ENCODE results near the gene RASA1. TPM values are rescaled to one million over a fixed set of nuclear protein-coding genes. Genes with fewer than 3 reads are reported as not detected.

Gene RASA1
- total and polyA plus RNA-seq, 2 experiments from 2014 or later: 32.1 to 67.8 TPM

DNA sequence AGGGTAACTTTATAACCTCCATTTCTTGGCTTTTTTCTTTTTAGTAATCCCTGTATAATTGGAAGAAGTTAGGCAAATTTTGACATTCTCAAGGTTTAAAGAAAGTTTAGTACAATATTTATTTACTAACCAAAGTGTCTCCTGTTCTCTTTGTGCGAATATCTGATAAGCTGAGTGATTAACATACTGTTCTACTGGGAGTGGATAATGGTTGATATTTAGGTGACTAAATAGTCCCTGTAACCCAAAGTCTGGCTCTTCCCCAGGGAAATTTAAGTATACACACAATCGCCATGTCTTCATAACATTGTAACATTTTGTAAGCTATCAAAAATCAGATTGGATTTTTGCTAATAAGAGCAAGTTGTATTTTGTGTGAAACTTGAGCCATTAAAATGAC lies 105.0 kb downstream of the RASA1 start:
- no peak overlapping the region for H3K4me2 ChIP-seq (ENCODE audit: unreplicated experiment)
- in situ Hi-C loops (cut with MboI): no loop called here
- H3K27ac ChIP-seq: no peak overlapping the region
- H3K9me3 ChIP-seq (ENCODE audit: low read depth): no peaks in the 10 kb centered on the region
- H3K36me3 ChIP-seq (ENCODE audit: low read depth): peaks cover 78% of the 10 kb centered on the region
- peaks cover 80% of the 10 kb centered on the region for H3F3A ChIP-seq (ENCODE audit: insufficient read depth)
- H3K79me2 ChIP-seq (ENCODE audit: insufficient read depth): peaks cover 46% of the 10 kb centered on the region
- no peaks in the 10 kb centered on the region for H3K4me1 ChIP-seq (ENCODE audit: insufficient read depth)
- H4K20me1 ChIP-seq (ENCODE audit: insufficient read depth): no peaks in the 10 kb centered on the region
- H3K9me2 ChIP-seq (ENCODE audit: insufficient read depth): no peaks in the 10 kb centered on the region
- TF ChIP-seq EZH2 (IDR thresholded peaks at IDR 0.05; ENCODE audit: insufficient read depth, poor library complexity, severe bottlenecking) (no peak), EZH2phosphoT487 (IDR thresholded peaks at IDR 0.05; ENCODE audit: insufficient read depth, low read depth) (no peak)
- 96 to 98% methylated on average over 2 of the region's 2 CpGs for WGBS, 2 experiments (ENCODE audit: low coverage in 1 of 2, low lambda C conversion rate in 2 of 2, missing lambda C conversion rate in 2 of 2)
- DNase-seq: no peak
- no peak overlapping the region for H3K4me3 ChIP-seq
- no peak overlapping the region for H2AFZ ChIP-seq
- no peaks in the 10 kb centered on the region for H3K27me3 ChIP-seq (replicated peaks; ENCODE audit: insufficient read depth)
- H3K9ac ChIP-seq: no peak overlapping the region

DNA sequence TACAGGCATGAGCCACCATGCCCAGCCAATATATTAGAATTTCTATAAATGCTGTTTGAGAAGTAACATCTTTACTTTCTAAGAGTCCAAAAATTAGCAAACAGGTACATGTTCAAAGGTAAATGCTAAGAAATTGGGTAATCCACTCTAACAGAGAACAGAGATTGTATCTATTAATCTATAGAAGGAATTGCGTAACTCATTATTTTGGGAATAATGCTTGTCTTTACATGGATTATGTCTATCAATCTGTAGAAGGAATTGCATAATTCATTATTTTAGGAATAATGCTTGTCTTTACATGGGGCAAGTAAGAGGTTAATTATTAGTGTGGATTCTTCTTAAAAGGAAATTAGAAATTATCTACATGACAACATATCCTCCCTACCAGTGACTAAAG lies 114.5 kb downstream of the RASA1 start:
- Histone ChIP-seq H3K4me1 (ENCODE audit: insufficient read depth) (peaks cover 16% of the 10 kb centered on the region), H3K9ac (no peak overlapping the region), H2AFZ (no peak overlapping the region), H3K4me2 (ENCODE audit: unreplicated experiment) (no peak overlapping the region), H3K27ac (0 out of 2 replicates have a peak overlapping the region, but pooled peaks have one; percentile 1), H3K79me2 (ENCODE audit: insufficient read depth) (peaks cover 45% of the 10 kb centered on the region), H3F3A (ENCODE audit: insufficient read depth) (peaks cover 79% of the 10 kb centered on the region), H3K9me2 (ENCODE audit: insufficient read depth) (no peaks in the 10 kb centered on the region), H3K36me3 (ENCODE audit: low read depth) (peaks cover 94% of the 10 kb centered on the region), H3K4me3 (no peak overlapping the region), H3K9me3 (ENCODE audit: low read depth) (no peaks in the 10 kb centered on the region), H3K27me3 (replicated peaks; ENCODE audit: insufficient read depth) (no peaks in the 10 kb centered on the region), H4K20me1 (ENCODE audit: insufficient read depth) (no peaks in the 10 kb centered on the region)
- no peak for DNase-seq
- no peak for TF ChIP-seq EZH2 (IDR thresholded peaks at IDR 0.05; ENCODE audit: insufficient read depth, poor library complexity, severe bottlenecking)
- TF ChIP-seq EZH2phosphoT487 (IDR thresholded peaks at IDR 0.05; ENCODE audit: insufficient read depth, low read depth): no peak
- 97 to 98% methylated on average over 1 of the region's 1 CpG for WGBS, 2 experiments (ENCODE audit: low coverage in 1 of 2, low lambda C conversion rate in 2 of 2, missing lambda C conversion rate in 2 of 2)
- in situ Hi-C loops (cut with MboI): no loop called here

DNA sequence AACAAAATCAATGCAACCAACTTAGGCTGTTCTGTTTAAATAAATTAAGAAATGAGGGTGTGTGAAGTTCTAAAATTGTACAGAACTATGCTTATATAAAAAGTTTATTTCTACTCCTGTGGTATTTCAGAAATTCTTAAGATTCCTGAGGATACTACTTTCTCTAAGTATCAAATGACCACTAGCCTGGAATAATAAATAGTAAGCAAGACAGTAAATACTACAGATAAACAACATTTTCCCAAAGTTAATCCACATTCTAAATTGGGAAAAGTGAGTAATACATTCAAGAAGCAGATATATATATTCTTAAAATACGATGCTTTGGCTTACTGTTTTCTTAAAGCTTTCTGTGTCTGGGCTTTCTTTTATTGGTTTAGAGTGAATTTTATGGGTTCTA lies 115.5 kb downstream of the RASA1 start:
- TF ChIP-seq EZH2 (IDR thresholded peaks at IDR 0.05; ENCODE audit: insufficient read depth, poor library complexity, severe bottlenecking) (no peak), EZH2phosphoT487 (IDR thresholded peaks at IDR 0.05; ENCODE audit: insufficient read depth, low read depth) (no peak)
- no peaks in the 10 kb centered on the region for H3K9me3 ChIP-seq (ENCODE audit: low read depth)
- no peaks in the 10 kb centered on the region for H3K27me3 ChIP-seq (replicated peaks; ENCODE audit: insufficient read depth)
- H3K4me1 ChIP-seq (ENCODE audit: insufficient read depth): peaks cover 18% of the 10 kb centered on the region
- H3K27ac ChIP-seq: 0 out of 2 replicates have a peak overlapping the region, but pooled peaks have one; percentile 1
- H3K79me2 ChIP-seq (ENCODE audit: insufficient read depth): peaks cover 52% of the 10 kb centered on the region
- 70 to 93% methylated on average over 1 of the region's 1 CpG for WGBS, 2 experiments (ENCODE audit: low coverage in 1 of 2, low lambda C conversion rate in 2 of 2, missing lambda C conversion rate in 2 of 2)
- peaks cover 81% of the 10 kb centered on the region for H3F3A ChIP-seq (ENCODE audit: insufficient read depth)
- no peak overlapping the region for H2AFZ ChIP-seq
- H3K4me2 ChIP-seq (ENCODE audit: unreplicated experiment): no peak overlapping the region
- DNase-seq: peak; percentile 24
- no peak overlapping the region for H3K9ac ChIP-seq
- H4K20me1 ChIP-seq (ENCODE audit: insufficient read depth): no peaks in the 10 kb centered on the region
- H3K4me3 ChIP-seq: no peak overlapping the region
- in situ Hi-C loops (cut with MboI): no loop called here
- H3K36me3 ChIP-seq (ENCODE audit: low read depth): peaks cover 93% of the 10 kb centered on the region
- no peaks in the 10 kb centered on the region for H3K9me2 ChIP-seq (ENCODE audit: insufficient read depth)

DNA sequence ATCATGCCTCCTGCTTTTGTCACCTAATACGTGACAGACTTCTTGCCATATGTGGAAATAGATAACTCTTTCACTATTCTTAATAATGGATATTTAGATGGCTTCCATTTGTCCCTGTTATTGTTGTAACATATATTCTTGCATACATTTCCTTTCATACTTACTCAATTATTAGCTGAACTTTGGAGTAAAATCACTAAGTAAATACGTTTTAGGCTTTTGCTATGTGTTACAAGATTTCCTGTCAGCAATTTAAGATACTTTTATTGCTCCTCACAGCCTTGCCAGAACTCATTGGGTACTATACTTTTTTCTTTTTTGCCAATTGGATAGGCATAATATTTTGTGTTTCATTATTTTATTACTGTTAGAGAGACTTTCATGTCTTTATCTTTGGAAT lies 118.1 kb downstream of the RASA1 start:
- Histone ChIP-seq H3F3A (ENCODE audit: insufficient read depth) (peaks cover 89% of the 10 kb centered on the region), H2AFZ (no peak overlapping the region), H3K4me2 (ENCODE audit: unreplicated experiment) (no peak overlapping the region), H3K79me2 (ENCODE audit: insufficient read depth) (peaks cover 56% of the 10 kb centered on the region), H3K9me3 (ENCODE audit: low read depth) (no peaks in the 10 kb centered on the region), H3K27me3 (replicated peaks; ENCODE audit: insufficient read depth) (no peaks in the 10 kb centered on the region), H3K36me3 (ENCODE audit: low read depth) (peaks cover 90% of the 10 kb centered on the region), H3K27ac (no peak overlapping the region), H3K9ac (no peak overlapping the region), H4K20me1 (ENCODE audit: insufficient read depth) (no peaks in the 10 kb centered on the region), H3K4me3 (no peak overlapping the region), H3K4me1 (ENCODE audit: insufficient read depth) (peaks cover 28% of the 10 kb centered on the region), H3K9me2 (ENCODE audit: insufficient read depth) (no peaks in the 10 kb centered on the region)
- no peak for TF ChIP-seq EZH2 (IDR thresholded peaks at IDR 0.05; ENCODE audit: insufficient read depth, poor library complexity, severe bottlenecking)
- no peak for TF ChIP-seq EZH2phosphoT487 (IDR thresholded peaks at IDR 0.05; ENCODE audit: insufficient read depth, low read depth)
- DNase-seq: no peak
- in situ Hi-C loops (cut with MboI): no loop called here
- WGBS, 2 experiments (ENCODE audit: low coverage in 1 of 2, low lambda C conversion rate in 2 of 2, missing lambda C conversion rate in 2 of 2): 70 to 81% methylated on average over 2 of the region's 2 CpGs

DNA sequence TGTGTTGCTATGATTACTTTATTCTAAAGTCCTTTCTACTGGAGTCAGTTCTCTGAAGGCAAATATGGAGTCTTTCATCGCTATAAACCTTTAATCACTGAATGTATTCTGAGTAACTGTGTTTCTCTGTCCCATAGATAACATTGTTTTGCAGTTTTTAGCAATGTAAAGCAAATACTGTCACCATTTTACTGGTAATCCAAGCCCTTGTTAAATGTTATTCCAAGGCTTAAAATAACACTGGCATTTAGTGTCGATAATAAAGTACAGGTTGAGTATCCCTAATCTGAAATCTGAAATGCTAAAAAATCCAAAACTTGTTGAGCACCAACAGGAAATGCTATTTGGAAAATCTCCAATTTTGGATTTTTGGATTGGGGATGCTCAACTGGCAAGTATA lies 120.4 kb downstream of the RASA1 start:
- H4K20me1 ChIP-seq (ENCODE audit: insufficient read depth): no peaks in the 10 kb centered on the region
- WGBS, 2 experiments (ENCODE audit: low coverage in 1 of 2, low lambda C conversion rate in 2 of 2, missing lambda C conversion rate in 2 of 2): 98 to 100% methylated on average over 2 of the region's 2 CpGs
- peaks cover 89% of the 10 kb centered on the region for H3F3A ChIP-seq (ENCODE audit: insufficient read depth)
- no peak overlapping the region for H3K4me2 ChIP-seq (ENCODE audit: unreplicated experiment)
- peaks cover 89% of the 10 kb centered on the region for H3K36me3 ChIP-seq (ENCODE audit: low read depth)
- DNase-seq: no peak
- H3K4me3 ChIP-seq: no peak overlapping the region
- peaks cover 41% of the 10 kb centered on the region for H3K4me1 ChIP-seq (ENCODE audit: insufficient read depth)
- no peak overlapping the region for H3K27ac ChIP-seq
- H3K27me3 ChIP-seq (replicated peaks; ENCODE audit: insufficient read depth): no peaks in the 10 kb centered on the region
- no peak overlapping the region for H2AFZ ChIP-seq
- H3K9me3 ChIP-seq (ENCODE audit: low read depth): no peaks in the 10 kb centered on the region
- peaks cover 51% of the 10 kb centered on the region for H3K79me2 ChIP-seq (ENCODE audit: insufficient read depth)
- in situ Hi-C loops (cut with MboI): no loop called here
- H3K9ac ChIP-seq: no peak overlapping the region
- TF ChIP-seq EZH2 (IDR thresholded peaks at IDR 0.05; ENCODE audit: insufficient read depth, poor library complexity, severe bottlenecking): no peak
- no peak for TF ChIP-seq EZH2phosphoT487 (IDR thresholded peaks at IDR 0.05; ENCODE audit: insufficient read depth, low read depth)
- H3K9me2 ChIP-seq (ENCODE audit: insufficient read depth): no peaks in the 10 kb centered on the region
